OCI-LY7 (cell line): ENCODE measurements around the gene KDM1A.

ENCODE experiments used
- CTCF ChIP-seq: fragments of 200-600 bp; sonication (generic); conservative IDR thresholded peaks from 2 replicates; pipeline ENCODE4 v1.5.1; 2014; ENCODE audit warnings: mild to moderate bottlenecking, antibody characterized with exemption, low read length, moderate library complexity, mixed read lengths
- EZH2phosphoT487 ChIP-seq: fragments of 200-600 bp; sonication (generic); IDR thresholded peaks from 2 replicates; pipeline ENCODE4 v1.6.1; 2018; ENCODE audit warnings: low read depth, borderline replicate concordance, mild to moderate bottlenecking, mixed run types, antibody characterized with exemption, low read length, moderate library complexity, mixed read lengths

GRCh38 chr1:23102289-23102688, 83.0 kb downstream of the KDM1A start:
- TF ChIP-seq CTCF (no peak), EZH2phosphoT487 (no peak)
